ENCODE results near the gene BOLA3. TPM values are rescaled to one million over a fixed set of nuclear protein-coding genes. Genes with fewer than 3 reads are reported as not detected.
"Not testable (repeated sequence)": the region's sequence is repeated elsewhere in the genome, so short reads cannot be mapped to it uniquely, and the experiment has no call there.

BOLA3 gene
- total RNA-seq, 2 donors from 2014 or later, result 60.4 to 174 TPM

DNA sequence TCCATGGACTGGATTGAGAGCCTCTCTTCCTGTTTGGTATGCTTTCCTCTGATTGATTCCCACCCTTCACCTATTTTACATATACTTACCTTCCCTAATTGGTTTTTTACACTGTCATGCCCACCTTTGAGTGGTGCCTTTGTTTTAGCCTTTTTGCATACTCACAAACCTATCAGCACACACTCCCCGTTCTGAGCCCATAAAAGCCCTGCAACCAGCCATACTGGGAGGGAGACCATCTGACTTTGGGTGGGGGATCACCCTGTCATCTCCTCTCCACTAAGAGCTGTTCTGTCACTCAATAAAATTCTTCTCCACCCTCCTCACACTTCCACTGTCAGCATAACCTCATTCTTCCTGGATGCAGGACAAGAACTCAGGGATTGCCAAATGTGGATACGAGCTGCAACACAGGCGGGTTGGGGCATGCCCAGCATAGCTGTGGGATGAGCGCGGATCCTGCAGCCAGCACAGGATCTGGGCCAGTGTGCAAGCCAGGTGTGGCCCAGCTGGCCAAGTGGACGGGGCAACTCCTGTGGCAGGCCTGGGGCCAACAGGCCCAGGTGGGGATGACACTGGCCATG lies 40.4 kb upstream of the BOLA3 start:
- H3K27ac ChIP-seq, result no peak overlapping the region
- no peak for DNase-seq (ENCODE audit: low spot score)
- no peak overlapping the region for H3K4me3 ChIP-seq

DNA sequence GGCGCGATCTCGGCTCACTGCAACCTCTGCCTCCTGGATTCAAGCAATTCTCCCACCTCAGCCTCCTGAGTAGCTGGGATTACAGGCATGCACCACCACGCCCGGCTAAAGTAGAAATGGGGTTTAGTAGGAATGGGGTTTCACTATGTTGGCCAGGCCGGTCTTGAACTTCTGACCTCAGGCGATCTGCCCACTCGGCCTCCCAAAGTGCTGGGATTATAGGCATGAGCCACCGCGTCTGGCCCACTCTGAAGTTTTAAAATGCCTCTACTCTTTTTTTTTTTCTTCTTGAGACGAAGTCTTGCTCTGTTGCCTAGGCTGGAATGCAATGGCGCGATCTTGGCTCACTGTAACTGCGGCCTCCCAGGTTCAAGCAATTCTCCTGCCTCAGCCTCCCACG lies 39.0 kb upstream of the BOLA3 start:
- H3K36me3 ChIP-seq; H3K27ac ChIP-seq; H3K4me3 ChIP-seq; H3K27me3 ChIP-seq; H3K4me1 ChIP-seq; DNase-seq (ENCODE audit: low spot score); H3K9me3 ChIP-seq: not testable (repeated sequence)

More for the DNA sequence above, 40.4 kb upstream of the BOLA3 start:
- TF ChIP-seq, protein P1, sequence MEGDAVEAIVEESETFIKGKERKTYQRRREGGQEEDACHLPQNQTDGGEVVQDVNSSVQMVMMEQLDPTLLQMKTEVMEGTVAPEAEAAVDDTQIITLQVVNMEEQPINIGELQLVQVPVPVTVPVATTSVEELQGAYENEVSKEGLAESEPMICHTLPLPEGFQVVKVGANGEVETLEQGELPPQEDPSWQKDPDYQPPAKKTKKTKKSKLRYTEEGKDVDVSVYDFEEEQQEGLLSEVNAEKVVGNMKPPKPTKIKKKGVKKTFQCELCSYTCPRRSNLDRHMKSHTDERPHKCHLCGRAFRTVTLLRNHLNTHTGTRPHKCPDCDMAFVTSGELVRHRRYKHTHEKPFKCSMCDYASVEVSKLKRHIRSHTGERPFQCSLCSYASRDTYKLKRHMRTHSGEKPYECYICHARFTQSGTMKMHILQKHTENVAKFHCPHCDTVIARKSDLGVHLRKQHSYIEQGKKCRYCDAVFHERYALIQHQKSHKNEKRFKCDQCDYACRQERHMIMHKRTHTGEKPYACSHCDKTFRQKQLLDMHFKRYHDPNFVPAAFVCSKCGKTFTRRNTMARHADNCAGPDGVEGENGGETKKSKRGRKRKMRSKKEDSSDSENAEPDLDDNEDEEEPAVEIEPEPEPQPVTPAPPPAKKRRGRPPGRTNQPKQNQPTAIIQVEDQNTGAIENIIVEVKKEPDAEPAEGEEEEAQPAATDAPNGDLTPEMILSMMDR (IDR thresholded peaks at IDR 0.05), result no peak
- no peaks in the 10 kb centered on the region for H3K27me3 ChIP-seq
- no peaks in the 10 kb centered on the region for H3K4me1 ChIP-seq
- H3K36me3 ChIP-seq, result no peaks in the 10 kb centered on the region
- H3K9me3 ChIP-seq, result no peaks in the 10 kb centered on the region

DNA sequence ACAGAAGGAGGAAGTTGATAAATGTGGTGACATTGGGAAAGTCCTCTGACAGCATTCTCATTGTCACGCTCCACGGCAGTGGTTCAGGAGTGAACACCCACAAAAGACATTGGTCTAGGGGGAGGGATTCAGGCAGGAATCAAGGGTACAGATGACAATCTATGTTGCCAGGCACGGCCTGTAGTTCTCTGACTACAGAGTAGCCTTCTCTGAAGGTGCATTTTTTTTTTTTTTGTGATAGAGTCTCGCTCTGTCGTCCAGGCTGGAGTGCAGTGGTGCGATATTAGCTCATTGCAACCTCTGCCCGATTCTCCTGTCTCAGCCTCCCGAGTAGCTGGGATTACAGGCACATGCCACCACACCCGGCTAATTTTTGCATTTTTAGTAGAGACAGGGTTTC lies 38.3 kb upstream of the BOLA3 start:
- Histone ChIP-seq H3K9me3 (no peaks in the 10 kb centered on the region), H3K4me1 (no peaks in the 10 kb centered on the region), H3K27me3 (no peaks in the 10 kb centered on the region), H3K4me3 (no peak overlapping the region), H3K27ac (no peak overlapping the region), H3K36me3 (no peaks in the 10 kb centered on the region)
- no peak for DNase-seq (ENCODE audit: low spot score)
- TF ChIP-seq, protein P1 (IDR thresholded peaks at IDR 0.05), result no peak

DNA sequence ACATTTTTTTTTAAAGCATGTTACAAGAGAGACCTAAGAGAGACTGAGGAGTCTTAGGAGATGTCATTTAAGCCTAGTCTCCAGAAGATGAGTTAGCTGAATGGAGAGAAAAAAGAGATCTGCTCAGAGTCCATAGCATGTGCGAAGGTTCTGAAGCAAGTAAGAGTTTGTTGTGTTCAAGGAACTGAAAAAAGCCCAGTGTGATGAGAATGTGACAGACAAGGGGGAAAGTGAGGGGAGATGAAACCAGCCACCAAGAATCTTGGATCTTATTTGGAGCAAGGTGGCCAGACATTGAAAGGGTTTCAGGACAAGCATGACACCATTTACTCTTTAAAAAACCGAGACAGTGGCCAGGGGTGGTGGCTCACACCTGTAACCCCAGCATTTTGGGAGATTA lies 36.2 kb upstream of the BOLA3 start:
- TF ChIP-seq, protein P1 (IDR thresholded peaks at IDR 0.05), result no peak
- Histone ChIP-seq H3K27me3 (no peaks in the 10 kb centered on the region), H3K27ac (no peak overlapping the region), H3K4me1 (no peaks in the 10 kb centered on the region), H3K9me3 (no peaks in the 10 kb centered on the region), H3K36me3 (no peaks in the 10 kb centered on the region), H3K4me3 (no peak overlapping the region)
- DNase-seq (ENCODE audit: low spot score), result no peak

DNA sequence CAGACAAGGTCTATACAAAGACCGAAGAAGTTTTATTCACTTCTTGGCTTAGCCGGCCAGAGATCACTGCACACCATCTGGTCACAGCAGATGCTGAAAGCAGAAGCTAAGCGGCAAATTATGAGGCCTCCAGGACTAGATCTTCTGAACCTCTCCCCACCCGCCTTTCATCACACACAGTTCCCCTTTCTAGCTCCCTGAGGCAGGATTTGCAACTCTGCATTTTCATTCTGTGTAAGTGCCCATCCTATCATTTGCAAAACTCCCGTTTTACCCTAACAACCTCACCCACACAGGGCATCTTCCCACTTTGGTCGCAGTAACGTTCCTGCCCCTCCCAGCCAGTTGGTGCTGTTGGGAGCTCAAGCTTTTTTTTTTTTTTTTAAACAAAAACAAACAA lies 34.0 kb upstream of the BOLA3 start:
- no peaks in the 10 kb centered on the region for H3K9me3 ChIP-seq
- DNase-seq (ENCODE audit: low spot score), result no peak
- no peaks in the 10 kb centered on the region for H3K36me3 ChIP-seq
- no peak overlapping the region for H3K27ac ChIP-seq
- TF ChIP-seq, protein P1 (IDR thresholded peaks at IDR 0.05), result no peak
- no peaks in the 10 kb centered on the region for H3K27me3 ChIP-seq
- peaks cover 0 to 11% of the 10 kb centered on the region in 2 donors for H3K4me1 ChIP-seq
- no peak overlapping the region for H3K4me3 ChIP-seq

DNA sequence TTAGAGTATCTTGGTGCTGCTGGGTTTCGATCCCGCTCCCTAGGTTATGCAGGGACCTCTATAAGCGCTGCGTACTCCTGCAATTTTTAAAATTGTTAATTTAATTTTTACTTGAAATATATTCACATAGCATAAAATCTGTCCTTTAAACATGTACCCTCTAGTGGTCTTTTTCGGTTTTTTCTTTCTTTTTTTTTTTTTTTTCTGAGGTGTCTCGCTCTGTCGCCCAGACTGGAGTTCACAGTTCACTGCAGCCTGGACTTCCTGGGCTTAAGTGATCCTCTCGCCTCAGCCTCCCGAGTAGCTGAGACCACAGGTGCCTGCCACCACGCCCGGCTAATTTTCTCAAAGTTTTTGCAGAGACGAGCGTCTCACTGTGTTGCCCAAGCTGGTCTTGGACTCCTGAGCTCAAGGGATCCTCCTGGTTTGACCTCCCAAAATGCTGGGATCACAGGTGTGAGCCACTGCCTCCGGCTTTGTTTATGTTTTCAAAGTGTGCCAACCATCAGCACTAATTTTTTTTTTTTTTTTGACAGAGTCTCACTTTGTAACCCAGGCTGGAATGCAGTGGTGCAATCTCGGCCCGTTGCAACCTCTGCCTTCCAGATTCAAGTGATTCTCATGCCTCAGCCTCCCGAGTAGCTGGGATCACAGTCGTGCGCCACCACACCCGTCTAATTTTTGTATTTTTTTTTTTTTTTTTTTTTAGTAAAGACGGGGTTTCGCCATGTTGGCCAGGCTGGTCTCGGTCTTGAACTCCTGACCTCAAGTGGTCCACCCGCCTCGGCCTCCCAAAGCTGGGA lies 31.6 kb upstream of the BOLA3 start:
- TF ChIP-seq, protein P1 (IDR thresholded peaks at IDR 0.05), result peak in 1 of 2 donors; percentile 37
- no peaks in the 10 kb centered on the region for H3K27me3 ChIP-seq
- peak overlapping the region; percentile 92 to 97 for H3K27ac ChIP-seq
- H3K36me3 ChIP-seq, result no peaks in the 10 kb centered on the region
- DNase-seq (ENCODE audit: low spot score), result peak; percentile 50
- H3K9me3 ChIP-seq, result no peaks in the 10 kb centered on the region
- H3K4me1 ChIP-seq, result peaks cover 0 to 25% of the 10 kb centered on the region in 2 donors
- peak overlapping the region; percentile 81 to 98 for H3K4me3 ChIP-seq
